Measurements from ENCODE around the gene RB1.

Gene RB1

GRCh38 chr13:48303359-48304142, at the start of gene RB1:
TSS of gene RB1 (plus strand) at chr13:48303751. CDS start at chr13:48303913, 162 bp downstream.
- peak; percentile 88 for DNase-seq

GRCh38 chr13:48253849-48254248, 49.7 kb upstream of the RB1 start:
- no peak for DNase-seq

- no peak for DNase-seq
Measured at GRCh38 chr13:48255090-48255489, 48.5 kb upstream of the RB1 start.

- no peak for DNase-seq
Measured at GRCh38 chr13:48255954-48256353, 47.6 kb upstream of the RB1 start.

- DNase-seq: no peak
Measured at GRCh38 chr13:48258002-48258401, 45.5 kb upstream of the RB1 start.

GRCh38 chr13:48258430-48258829, 45.1 kb upstream of the RB1 start:
- no peak for DNase-seq

- DNase-seq: no peak
Measured at GRCh38 chr13:48260970-48261369, 42.6 kb upstream of the RB1 start.

- DNase-seq: no peak
Measured at GRCh38 chr13:48263196-48263595, 40.4 kb upstream of the RB1 start.

- no peak for DNase-seq
Measured at GRCh38 chr13:48264058-48264457, 39.5 kb upstream of the RB1 start.

GRCh38 chr13:48265217-48265815, 38.2 kb upstream of the RB1 start:
- no peak for DNase-seq

GRCh38 chr13:48266150-48266549, 37.4 kb upstream of the RB1 start:
- DNase-seq: no peak

GRCh38 chr13:48266701-48267639, 36.6 kb upstream of the RB1 start:
- no peak for DNase-seq

GRCh38 chr13:48268019-48268418, 35.5 kb upstream of the RB1 start:
- DNase-seq: no peak

- DNase-seq: no peak
Measured at GRCh38 chr13:48273346-48273745, 30.2 kb upstream of the RB1 start.

GRCh38 chr13:48275507-48275906, 28.0 kb upstream of the RB1 start:
- DNase-seq: no peak

GRCh38 chr13:48278806-48279205, 24.7 kb upstream of the RB1 start:
- no peak for DNase-seq

GRCh38 chr13:48281556-48281955, 22.0 kb upstream of the RB1 start:
- DNase-seq: no peak

- DNase-seq: no peak
Measured at GRCh38 chr13:48291730-48292129, 11.8 kb upstream of the RB1 start.

GRCh38 chr13:48292650-48293049, 10.9 kb upstream of the RB1 start:
- no peak for DNase-seq

GRCh38 chr13:48294653-48295052, 8.9 kb upstream of the RB1 start:
- DNase-seq: no peak

- DNase-seq: no peak
Measured at GRCh38 chr13:48295271-48295670, 8.3 kb upstream of the RB1 start.

GRCh38 chr13:48296528-48296927, 7.0 kb upstream of the RB1 start:
- no peak for DNase-seq

GRCh38 chr13:48297131-48297786, 6.3 kb upstream of the RB1 start:
- DNase-seq: no peak
